Right lobe of liver (tissue), 6 donors: ENCODE results near the gene AVPR1B. TPM values are rescaled to one million over a fixed set of nuclear protein-coding genes. Genes with fewer than 3 reads are reported as not detected.

Experiments
- ATAC-seq, 4 donors: fragments of 200-7000 bp; cut with Tn5 transposase; one replicate each; pipeline ENCODE4 v1.9.1; 2020; ENCODE audit warnings: mild to moderate bottlenecking in 4 of 4, moderate library complexity in 4 of 4
- DNase-seq, 3 donors: peaks; one replicate each; pipeline ENCODE4 v3.0.0-alpha.2; 2020
- H3K27ac ChIP-seq, 3 donors: fragments of 200-600 bp; one replicate each; pipeline ENCODE4 v1.8.0; 2022
- H3K27me3 ChIP-seq, 2 donors: fragments of 200-600 bp; one replicate each; pipeline ENCODE4 v1.8.0; 2022
- H3K36me3 ChIP-seq, 4 donors: fragments of 200-600 bp; sonication (generic) in 1 of 4; one replicate each; pipeline versions ENCODE4 v1.5.1 to v1.8.0; 2017 to 2022; ENCODE audit warnings: control low read depth in 1 of 4
- H3K4me1 ChIP-seq, 4 donors: fragments of 200-600 bp; sonication (generic) in 1 of 4; one replicate each; pipeline versions ENCODE4 v1.5.1 to v1.8.0; 2017 to 2022; ENCODE audit warnings: control low read depth in 1 of 4
- H3K4me3 ChIP-seq, 3 donors: fragments of 200-600 bp; one replicate each; pipeline ENCODE4 v1.8.0; 2022
- H3K9me3 ChIP-seq, 4 donors: fragments of 200-600 bp; sonication (generic) in 1 of 4; one replicate each; pipeline versions ENCODE4 v1.5.1 to v1.8.0; 2017 to 2022; ENCODE audit warnings: control low read depth in 1 of 4
- CTCF ChIP-seq, 4 donors: fragments of 200-600 bp in 3 of 4; fragments of 450-650 bp in 1 of 4; IDR thresholded peaks; one replicate each; pipeline versions ENCODE4 v1.5.1 to v1.8.0; 2016 to 2022; ENCODE audit warnings: antibody characterized with exemption in 4 of 4, mild to moderate bottlenecking in 2 of 4
- POLR2A ChIP-seq: fragments of 450-650 bp; IDR thresholded peaks from one replicate; pipeline ENCODE4 v1.6.1; 2017; ENCODE audit warnings: antibody characterized with exemption, mild to moderate bottlenecking
- WGBS: methylation state at CpG from one replicate; pipeline ENCODE4 v1.1.6; 2018; ENCODE audit warnings: low coverage, low lambda C conversion rate; ENCODE audit not compliant: insufficient coverage; ENCODE audit errors: missing lambda C conversion rate; 5-methylcytosine and 5-hydroxymethylcytosine counted together
- intact Hi-C, 2 donors: fragments of 100-400 bp; cut with DNase I; formaldehyde crosslinking; loops; one replicate each; pipeline versions ENCODE4 v1.11.2 to v1.14.1; 2022
- total RNA-seq, 6 experiments: library from RNA; depleted of rRNA in 2 of 6; stranded (reverse); fragments of >200 nt in 2 of 6; fragmentation: NEBNext Ultra II Directional in 3 of 6; extraction: Animal tissue kit (Norgen Biotek cat#: 25700) in 3 of 6; gene quantifications; one replicate each; pipeline versions ENCODE4 v1.1.0 to v1.2.4, GENCODE V29; 2016 to 2023
- donor health status: DM: no; HTN: yes; CAD: no.
- donor health status: DM: no; HTN: no; CAD: no.
- donor health status: DM: no; HTN: no; CAD: no.
- donor health status: DM: no; HTN: yes; CAD: no.
- donor health status: DM: no; HTN: yes; CAD: no.

AVPR1B gene
- total RNA-seq, 6 experiments from 2014 or later, result not detected

- Histone ChIP-seq H3K27me3 (no peaks in the 10 kb centered on the region), H3K36me3 (no peaks in the 10 kb centered on the region), H3K4me3 (no peak overlapping the region), H3K27ac (no peak overlapping the region), H3K9me3 (no peaks in the 10 kb centered on the region), H3K4me1 (no peaks in the 10 kb centered on the region)
- 91% methylated on average over 5 of the region's 7 CpGs for WGBS
- DNase-seq, result no peak
- ATAC-seq, result no peak
- intact Hi-C loops, result no loop called here
- TF ChIP-seq POLR2A (no peak), CTCF (IDR thresholded peaks at IDR 0.05) (no peak)
Observed at GRCh38 chr1:206133751-206134415, 16.7 kb upstream of the AVPR1B start.

- Histone ChIP-seq H3K4me1 (no peaks in the 10 kb centered on the region), H3K36me3 (no peaks in the 10 kb centered on the region), H3K4me3 (no peak overlapping the region), H3K27ac (no peak overlapping the region), H3K9me3 (no peaks in the 10 kb centered on the region), H3K27me3 (no peaks in the 10 kb centered on the region)
- intact Hi-C loops, result no loop called here
- DNase-seq (no peak), ATAC-seq (no peak)
- TF ChIP-seq CTCF (IDR thresholded peaks at IDR 0.05) (no peak), POLR2A (no peak)
- 72% methylated on average over 7 of the region's 7 CpGs for WGBS
Observed at GRCh38 chr1:206131037-206131436, 13.8 kb upstream of the AVPR1B start.

GRCh38 chr1:206128196-206128595 lies 11.0 kb upstream of the AVPR1B start:
- Histone ChIP-seq H3K4me3 (no peak overlapping the region), H3K27me3 (no peaks in the 10 kb centered on the region), H3K36me3 (no peaks in the 10 kb centered on the region), H3K27ac (no peak overlapping the region), H3K4me1 (no peaks in the 10 kb centered on the region), H3K9me3 (no peaks in the 10 kb centered on the region)
- WGBS, result 55% methylated on average over 4 of the region's 4 CpGs
- TF ChIP-seq POLR2A (no peak), CTCF (IDR thresholded peaks at IDR 0.05) (no peak)
- ATAC-seq, result peak in 1 of 4 donors; percentile 22
- DNase-seq, result no peak
- intact Hi-C loops, result no loop called here

- Histone ChIP-seq H3K9me3 (no peaks in the 10 kb centered on the region), H3K27ac (no peak overlapping the region), H3K4me3 (no peak overlapping the region), H3K36me3 (no peaks in the 10 kb centered on the region), H3K4me1 (no peaks in the 10 kb centered on the region), H3K27me3 (no peaks in the 10 kb centered on the region)
- DNase-seq, result no peak
- no peak for ATAC-seq
- intact Hi-C loops, result no loop called here
- 86% methylated on average over 9 of the region's 9 CpGs for WGBS
- TF ChIP-seq CTCF (IDR thresholded peaks at IDR 0.05) (no peak), POLR2A (no peak)
Observed at GRCh38 chr1:206127336-206127735, 10.1 kb upstream of the AVPR1B start.
